CD4-positive, alpha-beta T cell treated with Interferon alpha-2 for 1 hour (primary cell): ENCODE data around the gene APOC3.
"Not testable (repeated sequence)": the region's sequence is repeated elsewhere in the genome, so short reads cannot be mapped to it uniquely, and the experiment has no call there.

Experiments used
- DNase-seq, 2 donors: peaks; one replicate each; pipeline ENCODE4 v3.0.0-alpha.2; 2020 to 2022

The APOC3 gene

DNA sequence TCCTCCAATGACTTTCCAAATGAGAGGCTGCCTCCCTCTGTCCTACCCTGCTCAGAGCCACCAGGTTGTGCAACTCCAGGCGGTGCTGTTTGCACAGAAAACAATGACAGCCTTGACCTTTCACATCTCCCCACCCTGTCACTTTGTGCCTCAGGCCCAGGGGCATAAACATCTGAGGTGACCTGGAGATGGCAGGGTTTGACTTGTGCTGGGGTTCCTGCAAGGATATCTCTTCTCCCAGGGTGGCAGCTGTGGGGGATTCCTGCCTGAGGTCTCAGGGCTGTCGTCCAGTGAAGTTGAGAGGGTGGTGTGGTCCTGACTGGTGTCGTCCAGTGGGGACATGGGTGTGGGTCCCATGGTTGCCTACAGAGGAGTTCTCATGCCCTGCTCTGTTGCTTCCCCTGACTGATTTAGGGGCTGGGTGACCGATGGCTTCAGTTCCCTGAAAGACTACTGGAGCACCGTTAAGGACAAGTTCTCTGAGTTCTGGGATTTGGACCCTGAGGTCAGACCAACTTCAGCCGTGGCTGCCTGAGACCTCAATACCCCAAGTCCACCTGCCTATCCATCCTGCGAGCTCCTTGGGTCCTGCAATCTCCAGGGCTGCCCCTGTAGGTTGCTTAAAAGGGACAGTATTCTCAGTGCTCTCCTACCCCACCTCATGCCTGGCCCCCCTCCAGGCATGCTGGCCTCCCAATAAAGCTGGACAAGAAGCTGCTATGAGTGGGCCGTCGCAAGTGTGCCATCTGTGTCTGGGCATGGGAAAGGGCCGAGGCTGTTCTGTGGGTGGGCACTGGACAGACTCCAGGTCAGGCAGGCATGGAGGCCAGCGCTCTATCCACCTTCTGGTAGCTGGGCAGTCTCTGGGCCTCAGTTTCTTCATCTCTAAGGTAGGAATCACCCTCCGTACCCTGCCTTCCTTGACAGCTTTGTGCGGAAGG is 2.9 kb downstream of the APOC3 start:
- no peak for DNase-seq

DNA sequence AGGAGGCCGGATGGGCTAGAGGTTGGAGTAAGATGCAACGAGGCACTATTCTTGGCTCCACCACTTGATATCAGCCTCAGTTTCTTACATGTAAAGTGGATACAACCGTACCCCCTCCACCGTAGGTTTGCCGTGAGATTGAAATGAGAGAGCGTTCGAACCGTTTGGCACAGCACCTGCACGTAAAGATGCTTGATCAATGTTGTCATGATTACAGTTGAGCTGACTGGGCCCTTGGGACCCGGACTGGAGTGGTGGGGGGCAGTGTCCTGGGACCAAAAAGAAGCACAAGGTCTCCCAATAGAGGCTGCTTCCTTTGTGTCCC is 3.7 kb downstream of the APOC3 start:
- DNase-seq, result no peak

DNA sequence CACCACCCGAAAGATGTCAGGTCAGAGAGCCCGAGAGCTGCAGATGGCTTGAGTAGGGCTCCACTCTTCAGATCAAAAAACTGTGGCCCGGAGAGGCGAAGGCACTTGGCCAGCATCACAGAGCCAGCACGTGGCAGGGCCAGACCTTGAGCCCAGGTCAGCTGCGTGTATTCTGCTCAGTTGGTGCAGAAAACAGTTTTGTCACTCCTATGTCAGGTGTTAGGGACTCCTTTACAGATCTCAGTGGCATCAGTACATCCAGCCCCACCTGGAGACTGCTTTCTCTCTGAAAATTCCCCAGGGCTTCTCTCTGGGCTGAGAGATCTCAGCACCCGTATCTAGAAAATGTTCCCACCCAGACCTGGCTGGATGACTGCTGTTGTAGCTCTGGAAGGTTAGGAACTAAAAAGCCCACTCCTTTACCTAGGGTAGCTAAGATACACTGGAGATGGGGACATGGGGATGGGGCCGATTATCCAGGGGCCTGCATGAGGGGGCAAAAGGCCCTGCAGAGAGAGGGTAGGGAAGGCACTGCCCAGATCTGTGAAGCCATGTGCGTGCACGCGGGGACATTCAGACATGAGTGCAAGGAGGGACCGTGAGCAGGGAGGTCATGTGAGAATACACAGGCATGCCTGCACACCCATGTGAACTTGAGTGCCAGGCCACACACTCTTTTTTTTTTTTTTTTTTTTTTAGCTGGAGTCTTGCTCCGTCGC is 4.3 kb downstream of the APOC3 start:
- no peak for DNase-seq

DNA sequence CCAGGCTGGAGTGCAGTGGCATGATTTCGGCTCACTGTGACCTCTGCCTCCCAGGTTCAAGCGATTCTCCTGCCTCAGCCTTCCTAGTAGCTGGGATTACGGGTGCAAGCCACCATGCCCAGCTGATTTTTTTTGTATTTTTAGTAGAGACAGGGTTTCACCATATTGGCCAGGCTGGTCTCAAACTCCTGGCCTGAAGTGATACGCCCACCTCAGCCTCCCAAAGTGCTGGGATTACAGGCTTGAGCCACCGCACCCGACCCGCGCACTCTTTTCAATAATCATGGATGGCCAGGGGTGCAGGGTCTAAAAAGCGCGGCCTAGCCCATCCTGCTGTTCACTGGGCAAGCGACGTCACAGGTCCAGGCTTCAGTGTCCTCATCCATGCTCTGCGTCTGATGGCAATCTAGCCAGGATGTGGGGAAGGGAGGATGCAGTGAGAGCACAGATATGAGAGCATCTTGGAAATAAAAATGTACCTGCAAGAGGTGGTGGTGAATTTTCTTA is 4.9 kb downstream of the APOC3 start:
- not testable (repeated sequence) for DNase-seq

DNA sequence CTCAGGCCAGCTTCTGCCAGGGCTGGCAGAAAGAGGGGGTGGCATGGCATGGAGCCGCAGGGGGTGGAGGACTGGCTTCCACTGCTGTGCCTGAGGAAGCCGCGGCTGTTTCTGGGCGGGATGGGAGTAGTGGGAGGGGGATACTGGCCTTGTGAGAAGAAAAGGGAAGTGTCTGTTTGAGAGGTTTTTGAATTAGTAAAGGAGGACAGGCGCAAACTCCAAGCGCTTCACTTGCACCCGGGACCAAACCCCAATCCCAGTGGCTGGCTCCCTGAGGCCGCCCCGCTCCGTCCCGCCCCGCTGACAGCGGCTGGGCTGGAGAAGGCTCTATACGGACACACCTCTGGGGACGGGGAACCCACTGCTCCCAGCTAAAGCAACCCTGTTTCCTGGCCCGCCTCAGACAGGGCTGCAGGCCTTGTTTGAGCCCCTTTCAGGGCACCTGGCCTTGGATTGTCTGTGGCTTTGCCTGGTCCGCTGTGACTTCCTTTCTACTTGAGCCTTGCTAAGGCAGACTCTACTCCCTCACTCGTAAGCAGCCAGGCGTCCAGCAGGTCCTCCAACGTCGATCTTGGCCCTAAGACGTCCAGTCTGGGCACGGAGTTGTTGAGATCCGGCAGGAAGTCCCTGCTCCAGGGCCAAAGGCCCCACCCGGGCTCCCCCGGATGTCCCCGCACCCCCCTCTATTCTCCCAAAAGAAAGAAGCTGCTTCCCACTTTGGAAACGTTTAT is 5.5 kb downstream of the APOC3 start:
- DNase-seq, result no peak

DNA sequence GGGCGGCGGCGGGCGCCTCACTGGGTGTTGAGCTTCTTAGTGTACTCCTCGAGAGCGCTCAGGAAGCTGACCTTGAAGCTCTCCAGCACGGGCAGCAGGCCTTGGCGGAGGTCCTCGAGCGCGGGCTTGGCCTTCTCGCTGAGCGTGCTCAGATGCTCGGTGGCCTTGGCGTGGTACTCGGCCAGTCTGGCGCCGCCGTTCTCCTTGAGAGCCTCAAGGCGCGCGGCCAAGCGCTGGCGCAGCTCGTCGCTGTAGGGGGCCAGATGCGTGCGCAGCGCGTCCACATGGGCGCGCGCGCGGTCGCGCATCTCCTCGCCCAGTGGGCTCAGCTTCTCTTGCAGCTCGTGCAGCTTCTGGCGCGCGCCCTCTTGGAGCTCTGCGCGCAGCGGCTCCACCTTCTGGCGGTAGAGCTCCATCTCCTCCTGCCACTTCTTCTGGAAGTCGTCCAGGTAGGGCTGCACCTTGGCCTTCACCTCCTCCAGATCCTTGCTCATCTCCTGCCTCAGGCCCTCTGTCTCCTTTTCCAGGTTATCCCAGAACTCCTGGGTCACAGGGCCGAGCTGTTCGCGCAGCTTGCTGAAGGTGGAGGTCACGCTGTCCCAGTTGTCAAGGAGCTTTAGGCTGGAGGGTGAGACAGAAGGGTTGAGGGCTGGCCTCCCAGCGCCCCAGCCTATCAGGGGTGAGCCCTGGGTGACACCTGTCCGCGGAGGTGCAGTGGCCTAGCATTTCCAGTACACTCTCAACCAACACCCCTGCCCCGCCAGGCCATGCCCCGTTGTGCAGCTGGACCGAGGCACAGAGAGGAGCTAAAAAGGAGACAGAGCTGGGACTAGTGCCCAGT is 6.3 kb downstream of the APOC3 start:
- DNase-seq, result peak; percentile 84 to 86

DNA sequence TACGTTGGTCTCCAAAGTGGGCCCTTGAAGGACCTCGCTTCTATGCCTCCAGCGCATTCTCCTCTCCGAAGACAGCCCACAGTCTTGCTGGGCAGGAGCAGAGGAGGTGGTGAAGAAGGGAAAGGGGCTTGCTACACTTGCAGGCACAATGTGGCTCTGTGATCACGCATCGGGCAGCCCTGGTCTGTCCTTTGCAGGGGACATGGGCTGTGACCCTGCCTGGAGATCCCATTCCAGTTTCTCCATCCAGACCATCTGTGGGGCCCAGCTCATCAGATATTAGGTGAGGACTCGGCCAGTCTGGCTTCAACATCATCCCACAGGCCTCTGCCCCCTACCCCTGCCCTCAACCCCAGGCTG is 6.9 kb downstream of the APOC3 start:
- no peak for DNase-seq

DNA sequence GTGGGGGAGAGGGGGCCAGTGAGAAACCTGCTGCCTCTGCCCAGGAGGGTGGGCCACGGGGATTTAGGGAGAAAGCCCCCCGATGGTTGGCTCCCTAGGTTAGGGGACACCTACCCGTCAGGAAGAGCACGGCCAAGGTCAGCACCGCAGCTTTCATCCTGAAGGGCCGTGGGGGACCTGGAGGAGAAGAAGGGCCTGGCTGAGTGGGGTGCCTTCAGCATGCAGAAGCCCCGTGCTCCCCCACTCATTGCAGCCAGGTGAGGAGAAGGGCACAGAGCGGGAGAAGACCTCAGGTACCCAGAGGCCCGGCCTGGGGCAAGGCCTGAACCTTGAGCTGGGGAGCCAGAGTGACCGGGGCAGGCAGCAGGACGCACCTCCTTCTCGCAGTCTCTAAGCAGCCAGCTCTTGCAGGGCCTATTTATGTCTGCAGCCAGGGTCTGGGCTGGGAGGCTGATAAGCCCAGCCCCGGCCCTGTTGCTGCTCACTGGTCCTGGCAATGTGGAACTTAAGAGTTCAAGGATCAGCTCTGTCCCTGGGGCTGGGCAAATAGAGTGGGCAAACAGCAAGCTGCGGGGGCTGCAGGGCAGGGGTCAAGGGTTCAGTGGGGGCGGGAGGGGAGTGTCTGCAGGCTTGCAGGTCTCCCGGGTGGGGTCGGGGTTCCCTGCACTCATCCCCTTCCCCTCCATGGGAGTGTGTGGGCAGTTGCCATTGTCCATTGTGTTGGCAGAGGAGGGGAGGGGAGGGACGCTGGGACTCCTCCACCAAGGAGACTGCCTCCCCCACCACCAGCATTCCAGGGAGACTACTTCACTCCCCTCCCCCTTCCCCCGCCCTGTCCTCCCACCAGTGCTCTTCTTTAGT is 7.8 kb downstream of the APOC3 start, which contains the start of gene APOA1:
TSS of gene APOA1 (minus strand) at position 392 of the 861 bp plus-strand sequence. CDS start at position 157, 235 bp downstream.
- no peak for DNase-seq

DNA sequence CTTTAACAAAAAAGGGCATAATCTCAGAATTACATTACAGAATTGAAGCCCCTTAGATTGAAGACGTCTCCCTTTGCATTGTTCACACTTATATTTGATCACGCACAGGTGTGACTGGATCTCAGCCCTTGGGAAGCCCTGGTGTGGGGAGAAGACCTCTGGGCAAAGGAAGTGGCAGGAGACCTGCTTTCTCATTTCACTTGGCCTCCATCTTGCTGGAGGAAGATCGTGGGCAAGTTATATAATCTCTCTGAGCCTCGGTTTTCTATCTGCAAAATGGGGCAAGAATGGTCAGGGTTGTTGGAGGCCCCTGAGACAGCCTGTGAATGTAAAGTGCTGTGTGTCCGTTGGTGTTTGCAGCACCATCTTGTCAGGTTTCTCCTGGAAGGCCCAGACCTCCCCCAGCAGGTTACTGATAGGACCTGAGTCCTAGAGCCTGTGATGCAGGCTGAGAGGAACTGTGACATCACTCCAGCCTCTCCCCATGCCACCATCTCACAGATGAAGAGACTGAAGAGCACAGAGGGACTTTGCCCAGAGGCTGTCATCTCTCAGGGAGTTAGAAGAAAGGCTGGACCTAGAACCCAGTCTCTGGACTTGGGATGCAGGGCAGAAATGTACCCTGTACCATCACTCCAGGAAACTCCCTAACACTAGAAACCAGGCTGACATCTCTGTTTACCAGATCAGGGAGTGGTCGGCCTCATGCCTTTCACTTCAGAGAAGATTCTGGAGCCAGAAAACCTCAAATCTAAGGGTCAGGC is 8.8 kb downstream of the APOC3 start:
- DNase-seq, result no peak

DNA sequence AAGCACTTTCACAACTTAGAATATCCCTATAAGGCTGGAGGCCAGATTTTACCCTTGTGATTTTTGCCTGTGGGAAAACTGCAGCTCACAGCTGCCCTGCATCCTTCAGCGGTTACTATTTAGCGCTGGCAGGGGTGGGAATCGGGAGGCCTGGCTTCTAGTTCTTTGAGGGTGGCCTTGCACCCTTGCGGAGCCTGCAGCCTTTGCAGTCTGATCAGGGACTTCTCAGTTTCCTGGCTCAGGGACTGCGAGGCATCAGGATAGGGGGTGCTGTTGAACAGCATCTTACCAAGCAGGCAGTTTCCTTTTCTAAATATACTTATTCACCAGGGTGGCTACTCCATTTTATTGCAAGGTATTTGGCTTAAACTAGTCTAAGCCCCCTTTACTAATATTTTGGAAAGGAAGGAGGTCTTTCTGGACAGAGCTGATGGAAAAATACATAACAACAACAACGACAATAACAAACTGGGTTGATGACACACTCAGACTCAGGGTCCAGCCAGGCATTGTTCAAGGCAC is 10.6 kb downstream of the APOC3 start:
- DNase-seq, result peak in 1 of 2 donors; percentile 9

DNA sequence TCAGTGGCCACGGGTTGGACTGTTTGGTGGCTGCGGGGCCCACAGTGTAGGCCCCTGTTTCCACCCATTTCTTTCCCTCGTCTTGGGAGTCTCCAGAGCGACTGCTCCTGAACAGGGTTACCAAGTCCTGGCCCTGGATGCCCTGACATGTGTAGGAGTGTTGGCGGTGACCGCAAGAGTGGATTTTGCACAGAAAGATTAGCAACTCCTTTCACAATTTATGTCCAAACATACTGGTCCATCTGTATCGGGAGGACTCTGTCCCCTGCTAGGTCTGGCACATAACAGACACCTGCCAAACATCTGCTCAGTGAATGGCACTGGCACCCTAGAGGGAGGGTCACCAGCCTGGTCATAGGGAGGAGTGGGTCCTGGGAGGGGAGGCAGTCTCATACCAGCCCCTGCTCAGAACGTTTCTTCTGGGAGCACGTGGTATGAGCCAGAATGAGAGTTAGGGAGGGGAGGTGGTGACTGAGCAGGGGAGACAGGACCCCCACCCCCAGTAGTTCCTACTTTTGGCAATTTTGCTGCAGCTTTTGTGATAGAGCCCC is 11.1 kb downstream of the APOC3 start:
- DNase-seq, result no peak

DNA sequence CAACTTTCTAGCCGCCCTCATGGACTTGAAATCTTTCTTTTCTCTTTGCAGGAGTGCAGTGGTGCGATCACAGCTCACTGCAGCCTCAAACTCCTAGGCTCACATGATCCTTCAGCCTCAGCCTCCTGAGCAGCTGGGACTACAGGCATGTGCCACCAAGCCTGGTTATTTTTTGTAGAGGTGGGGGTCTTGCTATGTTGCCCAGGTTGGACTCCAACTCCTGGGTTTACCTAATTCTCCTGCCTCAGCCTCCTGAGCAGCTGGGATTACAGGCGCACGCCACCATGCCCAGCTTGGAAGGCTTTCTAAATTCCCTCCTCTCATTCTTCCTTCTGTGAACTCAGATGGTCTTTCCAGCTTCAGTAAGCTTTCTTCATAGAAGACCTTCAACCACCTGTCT is 12.4 kb downstream of the APOC3 start:
- DNase-seq, result no peak

DNA sequence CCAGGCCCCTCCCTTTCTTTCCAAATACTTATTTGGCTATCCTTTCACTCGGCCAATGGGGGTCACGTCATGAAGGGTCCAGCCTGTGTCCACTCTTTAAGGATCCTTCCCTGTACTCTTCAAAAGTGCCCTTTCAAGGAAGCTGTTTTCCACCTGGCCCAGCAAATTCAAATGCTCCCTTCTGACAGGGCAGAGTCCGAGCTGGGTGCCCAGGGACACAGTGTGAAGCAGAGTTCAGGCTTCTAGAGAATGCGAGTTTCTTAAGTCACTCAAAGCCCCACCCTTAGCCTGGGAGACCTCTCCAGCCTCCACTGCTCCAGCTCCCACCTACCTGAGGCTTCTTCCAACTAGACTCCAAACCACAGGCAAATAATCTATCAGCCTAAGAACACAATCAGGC is 13.2 kb downstream of the APOC3 start:
- DNase-seq, result no peak

DNA sequence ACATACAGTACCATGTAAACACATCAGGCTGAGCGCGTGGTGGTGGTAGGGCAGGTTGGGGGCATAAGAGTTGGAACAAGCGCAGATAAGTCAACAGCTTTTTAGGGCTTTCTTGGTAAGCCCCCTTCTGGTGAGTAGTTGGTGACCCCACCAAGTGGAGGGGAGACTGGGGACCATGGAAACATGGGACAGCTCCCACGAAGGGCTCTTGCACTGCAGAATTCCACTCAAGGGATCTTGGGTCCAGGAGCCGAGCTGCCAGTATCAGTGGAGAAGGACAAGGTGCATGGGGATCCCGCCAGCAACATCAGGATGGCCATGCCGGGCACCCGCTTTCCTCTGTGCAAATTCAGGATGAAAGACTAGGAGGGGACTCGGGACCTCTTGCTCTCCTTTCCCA is 14.0 kb downstream of the APOC3 start:
- DNase-seq, result no peak

DNA sequence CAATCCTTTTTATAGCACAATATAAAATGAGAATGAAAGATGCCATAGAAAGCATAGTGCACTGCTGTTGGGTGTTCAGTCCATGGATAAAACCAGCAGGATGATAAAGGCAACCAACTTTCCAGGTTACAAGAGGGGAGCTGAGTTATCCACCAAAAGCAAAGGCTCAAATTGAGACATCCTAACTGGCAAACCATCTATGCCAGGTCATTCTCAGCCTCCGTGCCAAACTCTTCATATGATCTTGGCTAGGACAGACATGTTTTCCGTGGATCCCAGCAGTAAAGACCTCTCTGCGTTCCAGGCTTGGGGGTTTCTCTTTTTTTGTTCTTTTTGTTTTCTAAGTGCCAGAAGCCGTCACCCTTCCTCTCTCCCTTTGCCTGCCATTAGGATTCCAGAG is 15.0 kb downstream of the APOC3 start:
- DNase-seq, result no peak

DNA sequence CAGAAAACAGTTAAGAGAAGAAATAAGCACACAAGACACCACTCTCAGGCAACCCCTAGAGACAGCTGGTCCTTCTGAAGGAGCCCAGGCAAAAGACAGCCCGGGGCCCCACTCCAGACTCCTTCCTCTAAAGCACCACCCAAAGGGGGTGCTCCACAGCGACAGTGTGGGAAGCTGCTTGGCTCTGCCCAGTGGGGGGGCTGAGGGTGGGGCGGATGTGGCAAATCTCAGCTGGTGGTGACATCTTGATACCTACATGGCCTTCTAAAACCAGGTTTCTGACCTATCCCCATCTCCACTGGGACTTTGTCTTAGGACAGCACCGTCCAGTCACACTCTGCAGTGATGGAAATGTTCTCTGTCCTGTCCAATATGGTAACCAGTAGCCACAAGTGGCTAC is 17.9 kb downstream of the APOC3 start:
- DNase-seq, result no peak

DNA sequence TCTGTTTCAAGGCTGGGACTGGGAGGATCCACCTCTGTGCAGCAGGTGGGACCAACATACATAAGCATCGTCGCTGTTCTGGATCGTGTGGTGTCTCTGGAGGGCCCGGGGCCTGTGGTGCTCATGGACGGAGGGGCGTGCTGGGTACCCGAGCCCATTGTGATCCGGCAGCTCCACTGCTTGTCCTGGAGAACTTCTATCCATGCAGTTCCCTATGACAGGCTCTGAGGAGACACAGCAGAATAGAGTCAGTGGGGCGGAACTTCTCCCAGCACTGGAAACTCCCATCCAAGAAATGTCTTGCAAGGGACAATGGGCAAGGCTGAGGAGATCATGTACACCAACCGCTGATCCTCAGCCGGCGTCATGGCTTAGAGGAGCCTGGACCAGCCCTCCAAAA is 19.4 kb downstream of the APOC3 start:
- no peak for DNase-seq

DNA sequence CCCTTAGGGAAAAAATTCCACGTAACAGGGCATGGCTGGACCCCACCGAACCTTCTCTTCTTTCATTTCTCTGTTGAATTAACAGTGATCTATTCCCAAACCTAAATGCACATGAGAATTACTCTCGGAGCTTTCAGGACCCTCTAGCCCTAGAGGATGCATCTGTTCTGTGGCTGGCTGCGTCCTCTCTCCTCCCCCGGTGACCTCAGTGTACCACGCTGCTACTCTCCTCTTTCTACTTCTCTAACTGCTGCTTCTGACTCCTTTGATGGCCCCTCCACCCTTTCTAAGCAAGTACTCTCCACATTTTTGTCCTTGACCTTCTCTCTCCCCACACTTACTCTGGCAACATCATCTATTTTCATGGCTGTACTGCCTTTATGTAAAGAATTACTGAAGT is 19.8 kb downstream of the APOC3 start:
- no peak for DNase-seq

DNA sequence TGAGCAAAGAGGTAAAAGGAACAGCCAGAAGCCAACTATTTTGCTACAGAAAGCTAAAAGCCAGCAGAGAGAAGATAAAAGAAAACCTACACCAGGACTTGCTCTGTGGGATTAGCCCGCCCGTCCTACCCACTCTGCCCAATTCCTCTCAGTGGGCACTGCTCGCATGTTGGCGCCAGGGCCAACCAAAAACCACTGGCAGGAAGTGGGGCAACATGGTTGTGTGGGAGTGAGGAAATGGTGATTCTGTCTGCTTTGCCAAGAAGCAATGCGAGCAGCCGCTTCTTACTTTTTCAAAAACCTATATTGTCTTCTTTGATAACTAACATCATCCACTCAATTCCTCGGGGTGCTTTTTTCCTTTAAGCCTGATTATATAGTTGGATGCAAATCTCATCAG is 21.9 kb downstream of the APOC3 start:
- DNase-seq, result peak; percentile 37 to 67
